ENCODE measurements around the gene YPEL5. TPM values are rescaled to one million over a fixed set of nuclear protein-coding genes. Genes with fewer than 3 reads are reported as not detected.

YPEL5 gene
- total RNA-seq, 1 donor from 2014 or later: 78.1 TPM

GRCh38 chr2:30193104-30193681 is 46.4 kb downstream of the YPEL5 start:
- DNase-seq (ENCODE audit: low spot score) (no peak), ATAC-seq (no peak)
- intact Hi-C loops (cut with DNase I): no loop called here

GRCh38 chr2:30194421-30194820 is 47.6 kb downstream of the YPEL5 start:
- DNase-seq (ENCODE audit: low spot score) (no peak), ATAC-seq (no peak)
- intact Hi-C loops (cut with DNase I): no loop called here

- intact Hi-C loops (cut with DNase I): no loop called here
- ATAC-seq (no peak), DNase-seq (ENCODE audit: low spot score) (no peak)
Observed at GRCh38 chr2:30195016-30195415, 48.2 kb downstream of the YPEL5 start.

- intact Hi-C loops (cut with DNase I): no loop called here
Observed at GRCh38 chr2:30197570-30198192, 50.9 kb downstream of the YPEL5 start.

GRCh38 chr2:30201990-30202389 is 55.2 kb downstream of the YPEL5 start:
- ATAC-seq (peak; percentile 94), DNase-seq (ENCODE audit: low spot score) (no peak)
- intact Hi-C loops (cut with DNase I): no loop called here

More at GRCh38 chr2:30197570-30198192, 50.9 kb downstream of the YPEL5 start:
- ATAC-seq (no peak), DNase-seq (ENCODE audit: low spot score) (no peak)

GRCh38 chr2:30203156-30203555 is 56.3 kb downstream of the YPEL5 start:
- no peak for DNase-seq (ENCODE audit: low spot score)
- no peak for ATAC-seq
- intact Hi-C loops (cut with DNase I): no loop called here

GRCh38 chr2:30204281-30204680 is 57.5 kb downstream of the YPEL5 start:
- no peak for DNase-seq (ENCODE audit: low spot score)

GRCh38 chr2:30205456-30205855 is 58.6 kb downstream of the YPEL5 start:
- intact Hi-C loops (cut with DNase I): loop anchor here (5.0 kb wide), 1 partner anchor 502 kb away; no protein-coding TSS in a partner anchor
- no peak for ATAC-seq
- no peak for DNase-seq (ENCODE audit: low spot score)

More at GRCh38 chr2:30204281-30204680, 57.5 kb downstream of the YPEL5 start:
- intact Hi-C loops (cut with DNase I): no loop called here
- ATAC-seq: no peak

GRCh38 chr2:30206461-30207430 is 59.9 kb downstream of the YPEL5 start:
- ATAC-seq (no peak), DNase-seq (ENCODE audit: low spot score) (no peak)
- intact Hi-C loops (cut with DNase I): loop anchor here (5.0 kb wide), 1 partner anchor 501 kb away; no protein-coding TSS in a partner anchor

GRCh38 chr2:30208453-30208852 is 61.6 kb downstream of the YPEL5 start:
- peak; percentile 77 for DNase-seq (ENCODE audit: low spot score)
- intact Hi-C loops (cut with DNase I): loop anchor here (5.0 kb wide), 1 partner anchor 499 kb away; no protein-coding TSS in a partner anchor
- peak; percentile 94 for ATAC-seq

- no peak for DNase-seq (ENCODE audit: low spot score)
- ATAC-seq: no peak
- intact Hi-C loops (cut with DNase I): loop anchor here (5.0 kb wide), 1 partner anchor 498 kb away; no protein-coding TSS in a partner anchor
Observed at GRCh38 chr2:30209227-30209626, 62.4 kb downstream of the YPEL5 start.

Other genes with a start within 250 kb of the YPEL5 start
- gene ALK, start 225.4 kb upstream of the YPEL5 start, total RNA-seq: 0.18 TPM
- 19.8 TPM for gene LBH, start 84.5 kb downstream of the YPEL5 start, total RNA-seq

Data from sciatic nerve (tissue), 2 donors.